ENCODE data around the gene TNFSF9.
"Not testable (repeated sequence)": the region's sequence is repeated elsewhere in the genome, so short reads cannot be mapped to it uniquely, and the experiment has no call there.

TNFSF9 gene

GRCh38 chr19:6503407-6504201 is 27.2 kb upstream of the TNFSF9 start:
- no peak for DNase-seq (ENCODE audit: low read depth in 4 of 4, low spot score in 1 of 4)

- DNase-seq (ENCODE audit: low read depth in 4 of 4, low spot score in 1 of 4), result not testable (repeated sequence)
Observed at GRCh38 chr19:6508028-6508771, 22.6 kb upstream of the TNFSF9 start.

DNA sequence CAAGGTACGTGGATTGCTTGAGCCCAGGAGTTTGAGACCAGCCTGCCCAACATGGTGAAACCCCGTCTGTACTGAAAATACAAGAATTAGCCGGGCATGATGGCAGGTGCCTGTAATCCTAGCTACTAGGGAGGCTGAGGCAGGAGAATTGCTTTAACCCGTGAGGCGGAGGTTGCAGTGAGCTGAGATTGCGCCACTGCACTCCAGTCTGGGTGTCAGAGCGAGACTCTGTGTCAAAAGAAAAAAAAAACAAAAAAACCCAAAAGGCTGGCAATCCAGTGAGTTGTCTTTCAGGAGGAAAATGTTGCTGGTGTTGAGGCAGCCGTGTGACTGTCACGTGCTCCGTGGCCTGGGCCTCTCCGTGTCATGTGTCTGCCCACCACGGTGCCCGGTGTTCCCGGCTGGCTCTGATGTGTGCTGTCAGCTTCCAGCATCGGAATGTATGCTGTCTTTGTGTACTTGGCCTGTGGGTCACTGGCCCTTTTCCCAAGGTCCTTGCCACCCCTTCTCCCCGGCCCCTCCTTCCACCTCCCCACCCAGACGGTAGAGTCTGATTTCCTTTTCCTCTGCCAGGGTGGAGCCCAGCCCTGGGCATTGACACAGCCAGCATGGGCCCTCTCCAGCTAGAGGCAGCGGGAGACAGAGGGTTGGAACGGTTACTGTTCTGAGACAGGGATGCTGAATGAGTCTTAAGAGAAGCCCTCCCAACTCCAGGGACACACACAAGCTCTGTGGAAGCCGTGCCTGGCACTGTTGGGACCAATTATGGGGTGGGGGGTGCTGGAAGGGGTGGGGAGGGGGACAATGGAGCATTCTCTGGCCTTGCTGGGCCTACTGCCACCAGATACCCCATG is 21.5 kb upstream of the TNFSF9 start:
- no peak for DNase-seq (ENCODE audit: low read depth in 4 of 4, low spot score in 1 of 4)

GRCh38 chr19:6510618-6511017 is 20.2 kb upstream of the TNFSF9 start:
- no peak for DNase-seq (ENCODE audit: low read depth in 4 of 4, low spot score in 1 of 4)

- no peak for DNase-seq (ENCODE audit: low read depth in 4 of 4, low spot score in 1 of 4)
Observed at GRCh38 chr19:6514089-6514488, 16.7 kb upstream of the TNFSF9 start.

DNA sequence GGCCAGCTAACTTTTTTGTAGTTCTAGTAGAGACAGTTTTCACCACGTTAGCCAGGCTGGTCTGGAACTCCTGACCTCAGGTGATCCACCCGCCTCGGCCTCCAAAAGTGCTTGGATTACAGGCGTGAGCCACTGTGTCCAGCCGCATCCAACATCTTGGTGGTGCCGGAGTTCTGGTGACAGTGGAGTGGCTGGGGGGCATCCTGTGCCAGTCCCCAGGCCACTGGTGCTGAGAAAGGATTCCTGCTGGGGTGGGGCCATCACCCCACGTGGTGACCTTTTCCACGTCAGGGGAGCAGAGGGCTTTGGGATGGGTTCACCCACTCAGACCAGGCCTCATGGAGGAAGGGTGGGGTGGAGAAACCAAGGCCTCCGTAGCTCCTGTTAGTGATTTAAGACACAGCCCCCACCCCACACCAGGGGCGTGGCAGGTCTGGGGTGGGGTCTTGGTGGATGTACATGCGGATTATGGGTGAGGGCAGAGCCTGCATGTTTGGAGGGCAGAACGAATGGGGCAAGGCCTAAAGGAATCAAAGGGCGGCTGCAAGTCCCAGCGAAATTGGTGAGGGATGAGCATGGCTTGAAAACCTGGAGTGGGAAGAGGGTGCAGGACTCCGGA is 15.8 kb upstream of the TNFSF9 start:
- no peak for DNase-seq (ENCODE audit: low read depth in 4 of 4, low spot score in 1 of 4)

DNA sequence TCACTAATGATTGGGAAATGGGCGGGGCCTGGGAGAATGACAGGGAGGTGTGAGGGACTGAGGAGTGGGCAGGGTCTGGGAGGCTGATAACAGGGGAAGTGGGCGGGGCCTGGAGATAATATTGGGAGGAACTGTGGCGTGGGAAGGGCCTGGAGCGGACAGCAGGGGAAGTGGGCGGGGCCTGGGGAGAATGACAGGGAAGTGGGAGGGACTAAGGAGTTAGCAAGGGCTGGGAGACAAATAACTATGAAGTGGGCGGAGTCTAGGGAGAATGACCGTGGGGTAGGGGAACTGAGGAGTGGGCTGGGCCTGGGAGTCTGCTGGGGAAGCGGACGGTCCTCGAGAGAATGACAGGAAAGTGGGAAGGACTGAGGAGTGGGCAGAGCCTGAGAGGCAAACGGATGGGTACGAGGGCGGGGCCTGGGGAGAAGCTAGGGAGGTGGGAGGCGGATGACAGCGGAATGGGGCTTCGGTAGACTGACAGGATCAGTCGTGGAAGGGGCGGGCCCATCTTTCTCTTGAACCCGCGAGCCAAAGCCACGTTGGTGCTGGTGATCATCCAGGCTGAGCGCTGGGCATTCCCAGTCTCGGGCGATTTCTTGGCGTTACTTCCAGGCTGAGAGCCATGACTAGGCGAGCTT is 14.7 kb upstream of the TNFSF9 start:
- peak in 3 of 4 experiments; percentile 40 to 75 (median 60) for DNase-seq (ENCODE audit: low read depth in 4 of 4, low spot score in 1 of 4)

- peak; percentile 92 to 96 (median 93) for DNase-seq (ENCODE audit: low read depth in 4 of 4, low spot score in 1 of 4)
Observed at GRCh38 chr19:6516659-6517291, 14.1 kb upstream of the TNFSF9 start.

GRCh38 chr19:6518145-6518911 is 12.5 kb upstream of the TNFSF9 start:
- DNase-seq (ENCODE audit: low read depth in 4 of 4, low spot score in 1 of 4), result no peak

GRCh38 chr19:6519289-6519688 is 11.5 kb upstream of the TNFSF9 start:
- no peak for DNase-seq (ENCODE audit: low read depth in 4 of 4, low spot score in 1 of 4)

DNA sequence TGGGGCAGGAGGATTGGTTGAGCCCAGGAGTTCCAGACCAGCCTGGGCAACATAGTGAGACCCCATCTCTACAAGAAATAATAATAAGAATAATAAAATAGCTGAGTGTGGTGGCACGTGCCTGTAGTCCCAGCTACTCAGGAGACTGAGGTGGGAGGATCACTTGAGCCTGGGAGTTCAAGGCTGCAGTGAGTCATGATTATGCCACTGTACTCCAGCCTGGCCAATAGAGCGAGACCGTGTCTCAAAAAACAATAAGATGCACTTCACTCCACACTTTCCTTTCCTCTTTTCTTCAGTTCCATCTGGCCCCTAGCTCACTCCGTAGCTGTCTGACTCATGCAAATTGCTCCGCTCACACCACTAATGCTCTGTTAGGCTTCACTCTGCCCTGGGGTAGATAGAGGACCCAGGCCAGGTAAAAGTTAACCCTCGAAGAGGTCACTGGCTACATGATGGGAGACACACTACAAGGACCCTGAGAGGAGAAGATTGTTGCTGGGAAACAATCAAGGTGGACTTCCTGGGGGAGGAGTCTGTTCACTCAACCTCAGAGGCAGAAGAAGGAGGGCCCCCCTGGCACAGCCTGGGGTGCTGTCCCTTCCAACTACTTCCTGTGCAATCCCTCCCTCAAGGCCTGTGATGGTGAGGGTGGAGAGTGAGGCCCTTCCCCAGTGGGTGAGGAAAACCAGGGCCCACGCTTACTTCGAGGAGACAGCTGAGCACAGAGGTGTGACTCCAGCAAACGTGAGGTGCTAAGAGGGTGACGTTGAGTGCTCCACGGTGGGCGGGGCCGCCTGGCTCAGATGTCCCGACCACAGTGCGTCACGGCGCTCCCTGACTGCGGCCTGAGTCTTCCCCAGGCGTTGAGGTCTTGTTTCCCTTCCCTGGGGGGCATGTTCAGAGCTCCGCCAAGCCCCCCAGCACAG is 8.8 kb upstream of the TNFSF9 start:
- no peak for DNase-seq (ENCODE audit: low read depth in 4 of 4, low spot score in 1 of 4)

GRCh38 chr19:6522712-6523111 is 8.1 kb upstream of the TNFSF9 start:
- no peak for DNase-seq (ENCODE audit: low read depth in 4 of 4, low spot score in 1 of 4)

- DNase-seq (ENCODE audit: low read depth in 4 of 4, low spot score in 1 of 4), result no peak
Observed at GRCh38 chr19:6524311-6524710, 6.5 kb upstream of the TNFSF9 start.

- DNase-seq (ENCODE audit: low read depth in 4 of 4, low spot score in 1 of 4), result no peak
Observed at GRCh38 chr19:6527893-6528543, 2.8 kb upstream of the TNFSF9 start.

- no peak for DNase-seq (ENCODE audit: low read depth in 4 of 4, low spot score in 1 of 4)
Observed at GRCh38 chr19:6528544-6529121, 2.2 kb upstream of the TNFSF9 start.

DNA sequence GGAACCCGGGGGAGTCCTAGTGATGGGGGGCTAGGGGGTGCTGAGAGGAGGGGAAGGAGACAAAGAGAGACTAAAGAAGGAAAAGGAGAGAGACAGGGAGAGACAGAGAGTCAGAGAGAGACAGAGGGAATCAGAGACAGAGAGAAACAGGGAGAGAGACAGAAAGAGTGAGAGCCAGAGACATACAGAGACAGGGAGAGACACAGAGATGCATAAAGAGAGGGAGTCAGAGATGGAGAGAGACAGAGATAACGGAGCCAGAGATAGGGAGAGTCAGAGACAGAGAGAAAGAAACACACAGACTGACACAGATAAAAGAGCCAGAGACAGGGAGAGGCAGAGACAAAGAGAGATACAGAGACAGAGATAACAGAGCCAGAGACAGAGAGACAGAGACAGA is 1.5 kb upstream of the TNFSF9 start:
- no peak for DNase-seq (ENCODE audit: low read depth in 4 of 4, low spot score in 1 of 4)

DNA sequence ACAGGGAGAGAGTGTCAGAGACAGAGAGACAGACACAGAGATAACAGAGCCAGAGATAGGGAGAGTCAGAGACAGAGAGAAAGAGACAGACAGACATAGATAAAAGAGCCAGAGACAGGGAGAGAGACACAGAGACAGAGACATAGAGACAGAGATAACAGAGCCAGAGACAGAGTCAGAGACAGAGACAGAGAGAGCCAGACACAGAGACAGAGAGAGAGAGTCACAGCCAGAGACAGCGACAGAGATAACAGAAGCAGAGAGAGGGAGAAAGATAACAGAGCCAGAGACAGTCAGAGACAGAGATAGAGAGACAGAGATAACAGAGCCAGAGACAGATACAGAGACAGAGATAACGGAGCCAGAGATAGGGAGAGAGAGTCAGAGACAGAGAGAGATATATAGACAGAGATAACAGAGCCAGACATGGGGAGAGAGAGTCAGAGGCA is 865 bp upstream of the TNFSF9 start:
- no peak for DNase-seq (ENCODE audit: low read depth in 4 of 4, low spot score in 1 of 4)

Data from stimulated activated CD4-positive, alpha-beta T cell treated with anti-CD3 and anti-CD28 coated beads, Interleukin-1b, Interleukin-23, amount 100 ng/mL, for 24 hours (primary cell).